Activated CD4-positive, alpha-beta T cell treated with anti-CD3 and anti-CD28 coated beads, Interleukin-2, amount 10 ng/mL, durations not matched to agents 7 days and 5 days (primary cell): ENCODE results near the gene ANGPTL8. TPM values are rescaled to one million over a fixed set of nuclear protein-coding genes. Genes with fewer than 3 reads are reported as not detected.

Experiments
- total RNA-seq, 2 experiments: library from RNA; stranded (reverse); gene quantifications; one replicate each; pipeline ENCODE4 v1.2.3, GENCODE V29; 2021

The ANGPTL8 gene
- total RNA-seq, 2 experiments from 2014 or later = not detected

Other genes starting within 250 kb of the ANGPTL8 start
- gene LDLR, start 150.2 kb upstream of the ANGPTL8 start, total RNA-seq = 10 to 100 TPM; 93.0 to 97.1 TPM
- 10 to 100 TPM; 80.4 to 97.3 TPM for gene SPC24, start 83.8 kb upstream of the ANGPTL8 start, total RNA-seq
- gene KANK2, start 42.1 kb upstream of the ANGPTL8 start, total RNA-seq = 1 to 10 TPM; 2.0 to 2.6 TPM
- gene DOCK6, start 22.9 kb downstream of the ANGPTL8 start, total RNA-seq = not detected
- gene TSPAN16, start 56.5 kb downstream of the ANGPTL8 start, total RNA-seq = not detected
- gene RAB3D, start 100.0 kb downstream of the ANGPTL8 start, total RNA-seq = 1 to 10 TPM; 3.2 to 3.6 TPM
- gene TMEM205, start 106.6 kb downstream of the ANGPTL8 start, total RNA-seq = 10 to 100 TPM; 25.9 to 26.7 TPM
- 10 to 100 TPM; 18.0 to 20.5 TPM for gene CCDC159, start 106.9 kb downstream of the ANGPTL8 start, total RNA-seq
- gene PLPPR2, start 115.8 kb downstream of the ANGPTL8 start, total RNA-seq = 1 to 10 TPM; 1.3 to 1.9 TPM
- 1 to 10 TPM; 2.9 to 3.5 TPM for gene SWSAP1, start 135.0 kb downstream of the ANGPTL8 start, total RNA-seq
- 1 to 10 TPM; 5.4 to 5.8 TPM for gene EPOR, start 144.7 kb downstream of the ANGPTL8 start, total RNA-seq
- gene RGL3, start 179.7 kb downstream of the ANGPTL8 start, total RNA-seq = not detected
- gene ODAD3, start 195.5 kb downstream of the ANGPTL8 start, total RNA-seq = not detected
- gene PRKCSH, start 196.0 kb downstream of the ANGPTL8 start, total RNA-seq = 100 to 1,000 TPM; 321 to 338 TPM
- gene ELAVL3, start 241.4 kb downstream of the ANGPTL8 start, total RNA-seq = under 1 TPM in 1 of 2 experiments, not detected in 1; 0.50 TPM